Measurements from ENCODE around the gene DDX10.

DNA sequence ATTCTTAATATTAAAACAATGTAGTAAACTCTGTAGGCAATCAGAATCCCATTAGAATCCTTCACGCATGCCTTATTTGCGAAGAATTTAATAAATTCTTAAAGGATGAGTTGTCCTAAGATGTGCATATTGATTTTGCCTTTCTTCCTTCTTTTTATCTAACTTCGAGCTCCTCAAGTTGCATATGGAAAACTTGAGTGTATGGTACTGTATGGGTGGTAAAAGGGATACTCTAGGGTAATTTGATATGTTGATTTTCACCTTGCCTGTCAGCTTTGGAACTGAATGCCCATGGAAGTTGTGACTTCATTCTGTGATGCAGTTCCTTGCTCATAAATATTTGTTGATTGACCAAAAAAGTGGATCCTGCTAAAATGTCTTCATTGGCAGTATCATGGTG, 193.8 kb downstream of the DDX10 start:
- TF ChIP-seq EP300 (IDR thresholded peaks at IDR 0.05) (no peak), CTCF (IDR thresholded peaks at IDR 0.05) (no peak), POLR2A (IDR thresholded peaks at IDR 0.05) (no peak)

Data from ovary (tissue), 3 donors.